ENCODE measurements around the gene GBP7.
"Not testable (repeated sequence)": the region's sequence is repeated elsewhere in the genome, so short reads cannot be mapped to it uniquely, and the experiment has no call there.

The GBP7 gene

DNA sequence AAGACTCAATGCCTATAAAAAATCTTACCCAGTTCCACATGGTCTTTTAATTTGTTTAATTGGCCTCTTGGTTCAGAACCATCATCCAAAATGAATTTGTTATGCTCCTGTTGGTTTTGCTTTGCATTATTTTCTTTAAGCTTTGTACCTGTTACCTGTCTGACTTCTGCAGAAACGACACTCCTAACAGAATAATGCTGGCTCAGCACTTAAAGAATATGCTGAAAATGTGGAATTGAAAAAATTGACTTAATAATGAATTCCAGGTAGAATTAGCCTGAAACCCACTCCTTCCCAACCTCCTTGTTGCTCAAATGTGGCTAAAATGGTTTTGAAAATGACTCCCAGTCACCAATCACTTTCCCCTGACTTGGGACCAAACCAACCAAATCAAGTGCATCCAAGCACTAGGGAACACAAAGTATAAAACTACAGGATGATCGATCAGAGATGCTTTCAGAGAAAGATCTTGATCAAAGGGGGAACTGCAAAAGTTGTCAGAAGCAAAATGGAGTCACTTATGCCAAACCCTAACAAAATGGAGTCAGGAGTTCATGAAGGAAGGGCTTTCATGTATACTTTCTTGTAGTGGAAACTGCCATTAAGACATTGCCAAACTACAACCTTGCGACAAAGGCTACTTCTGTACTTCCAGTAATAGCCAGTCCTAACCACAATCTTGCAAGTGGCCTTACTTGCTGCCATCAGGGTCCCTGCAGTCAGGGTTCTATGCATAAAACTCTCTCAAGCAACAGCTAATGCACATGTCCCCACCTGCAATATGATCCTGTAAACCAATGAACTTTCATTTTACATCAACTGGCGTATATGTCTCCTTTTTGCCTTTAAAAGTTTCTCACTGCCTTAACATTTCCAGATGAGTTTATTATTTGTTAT, 5.4 kb downstream of the GBP7 start:
- DNase-seq = no peak

GRCh38 chr1:89169166-89169565, 6.6 kb downstream of the GBP7 start:
- no peak for DNase-seq

GRCh38 chr1:89167590-89168230, 8.1 kb downstream of the GBP7 start:
- DNase-seq = no peak

DNA sequence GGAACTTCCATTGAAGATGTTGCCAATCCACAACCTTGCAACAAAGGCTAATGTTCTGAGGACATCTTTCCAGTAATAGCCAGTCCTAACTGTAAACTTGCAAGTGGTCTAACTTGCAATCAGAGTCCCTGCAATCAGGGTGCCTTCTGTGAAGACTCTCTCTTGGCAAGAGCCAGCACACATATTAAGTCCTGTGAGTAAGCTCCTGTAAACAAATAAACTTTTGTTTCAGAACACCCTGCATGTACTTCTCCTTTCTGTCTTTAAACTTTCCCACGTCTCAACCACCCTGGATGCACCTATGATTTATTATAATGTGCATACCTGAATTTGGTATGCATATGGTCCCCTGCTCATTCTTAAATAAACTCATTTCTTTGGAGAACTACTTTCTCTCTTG, 9.1 kb downstream of the GBP7 start:
- no peak for DNase-seq

- DNase-seq = no peak
These were observed 10.0 kb downstream of the GBP7 start for GRCh38 chr1:89165811-89166210.

GRCh38 chr1:89151047-89151446, 24.8 kb downstream of the GBP7 start:
- DNase-seq = no peak

GRCh38 chr1:89149976-89150375, 25.8 kb downstream of the GBP7 start:
- no peak for DNase-seq

GRCh38 chr1:89149229-89149628, 26.6 kb downstream of the GBP7 start:
- no peak for DNase-seq

GRCh38 chr1:89147678-89148658, 27.8 kb downstream of the GBP7 start:
- no peak for DNase-seq

DNA sequence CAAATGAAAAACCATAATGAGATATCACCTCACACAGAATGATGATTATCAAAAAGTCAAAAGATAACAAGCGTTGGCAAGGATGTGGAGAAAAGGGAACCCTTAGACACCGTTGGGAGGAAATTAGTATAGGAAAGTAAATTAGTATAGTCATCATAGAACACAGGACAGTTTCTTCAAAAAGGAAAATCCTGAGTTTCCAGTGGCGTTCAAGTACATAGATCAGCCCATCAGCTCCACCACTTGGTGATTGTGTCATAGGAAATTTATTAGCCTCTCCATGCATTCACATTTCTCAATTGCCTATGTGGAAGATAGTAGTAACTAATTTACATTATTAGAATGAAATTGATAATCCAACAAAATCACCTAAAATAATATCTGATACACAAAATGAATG, 29.1 kb downstream of the GBP7 start:
- no peak for DNase-seq

DNA sequence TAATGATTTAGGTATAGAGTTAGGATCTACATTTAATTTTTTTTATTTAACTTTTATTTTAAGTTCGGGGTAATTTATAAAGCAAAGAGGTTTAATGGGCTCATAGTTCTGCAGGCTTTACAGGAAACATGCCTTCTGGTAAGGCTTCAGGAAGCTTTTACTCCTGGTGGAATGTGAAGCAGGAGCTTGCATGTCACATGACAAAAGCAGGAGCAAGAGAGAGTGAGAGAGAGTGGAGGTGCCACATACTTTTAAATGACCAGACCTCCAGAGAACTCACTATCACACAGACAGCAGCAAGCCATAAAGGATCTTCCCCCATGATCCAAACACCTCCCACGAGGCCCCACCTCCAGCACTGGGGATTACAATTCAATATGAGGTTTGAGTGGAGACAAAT, 32.3 kb downstream of the GBP7 start:
- no peak for DNase-seq

DNA sequence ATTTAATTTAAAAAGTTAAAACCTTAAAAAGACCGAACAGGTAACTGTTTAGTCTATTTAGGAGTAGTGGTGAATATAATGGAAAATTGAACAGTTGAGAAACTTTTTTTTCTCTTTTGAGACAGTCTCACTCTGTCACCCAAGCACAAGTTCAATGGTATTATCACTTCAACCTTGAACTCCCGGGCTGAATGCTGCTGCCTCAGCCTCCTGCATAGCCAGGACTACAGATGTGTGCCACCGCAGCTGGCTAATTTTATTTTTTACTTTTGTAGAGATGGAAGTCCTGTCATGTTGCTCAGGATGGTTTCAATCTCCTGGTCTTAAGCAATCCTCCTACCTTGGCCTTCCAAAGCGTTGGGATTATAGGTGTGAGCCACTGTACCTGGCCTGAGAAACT, 33.6 kb downstream of the GBP7 start:
- no peak for DNase-seq

- no peak for DNase-seq
These were observed 42.1 kb downstream of the GBP7 start for GRCh38 chr1:89133747-89134146.

DNA sequence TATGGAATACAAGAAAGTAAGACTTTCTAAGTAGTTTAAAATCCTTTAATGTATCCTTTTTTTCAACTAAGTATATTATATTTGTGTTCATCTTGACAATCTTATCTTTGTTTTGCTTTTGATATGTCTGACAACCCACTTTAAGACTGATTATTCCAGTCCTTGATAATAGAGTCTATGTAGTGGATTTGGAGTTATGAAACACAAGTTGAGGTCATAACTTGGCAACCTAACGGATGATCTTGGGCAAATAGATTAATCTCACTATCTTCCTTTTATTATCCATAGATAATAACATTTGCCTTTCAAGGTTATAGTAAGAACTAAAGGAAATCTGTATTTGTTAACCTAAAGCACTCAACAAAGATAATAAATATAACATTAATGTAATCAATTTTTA, 45.1 kb downstream of the GBP7 start:
- no peak for DNase-seq

DNA sequence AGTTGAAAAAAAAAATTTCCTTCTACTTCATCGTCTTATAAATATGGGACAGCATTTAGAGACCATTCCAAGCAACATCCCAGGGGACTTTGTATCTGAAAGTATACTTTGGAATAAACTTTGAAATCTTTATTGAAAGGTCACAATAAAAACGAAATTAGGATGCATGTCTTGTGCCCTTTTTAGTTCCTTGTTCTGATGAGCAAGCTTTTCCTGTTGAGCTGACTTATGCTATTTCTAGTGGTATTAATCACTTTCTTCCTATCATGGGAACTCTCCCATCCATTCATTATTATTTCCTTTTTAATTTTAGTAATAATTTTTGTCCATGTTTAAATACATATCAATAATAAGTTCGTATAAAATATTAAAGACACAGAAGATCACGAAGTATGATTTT, 45.9 kb downstream of the GBP7 start:
- no peak for DNase-seq

DNA sequence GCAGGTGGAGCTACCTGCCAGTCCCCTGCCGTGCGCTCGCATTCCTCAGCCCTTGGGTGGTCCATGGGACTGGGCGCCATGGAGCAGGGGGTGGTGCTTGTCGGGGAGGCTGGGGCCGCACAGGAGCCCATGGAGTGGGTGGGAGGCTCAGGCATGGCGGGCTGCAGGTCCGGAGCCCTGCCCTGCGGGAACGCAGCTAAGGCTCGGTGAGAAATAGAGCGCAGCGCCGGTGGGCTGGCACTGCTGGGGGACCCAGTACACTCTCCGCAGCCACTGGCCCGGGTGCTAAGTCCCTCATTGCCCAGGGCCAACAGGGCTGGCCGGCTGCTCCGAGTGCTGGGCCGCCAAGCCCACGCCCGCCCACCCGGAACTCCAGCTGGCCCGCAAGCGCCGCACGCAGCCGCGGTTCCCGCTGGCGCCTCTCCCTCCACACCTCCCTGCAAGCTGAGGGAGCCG, 47.8 kb downstream of the GBP7 start:
- DNase-seq = not testable (repeated sequence)

DNA sequence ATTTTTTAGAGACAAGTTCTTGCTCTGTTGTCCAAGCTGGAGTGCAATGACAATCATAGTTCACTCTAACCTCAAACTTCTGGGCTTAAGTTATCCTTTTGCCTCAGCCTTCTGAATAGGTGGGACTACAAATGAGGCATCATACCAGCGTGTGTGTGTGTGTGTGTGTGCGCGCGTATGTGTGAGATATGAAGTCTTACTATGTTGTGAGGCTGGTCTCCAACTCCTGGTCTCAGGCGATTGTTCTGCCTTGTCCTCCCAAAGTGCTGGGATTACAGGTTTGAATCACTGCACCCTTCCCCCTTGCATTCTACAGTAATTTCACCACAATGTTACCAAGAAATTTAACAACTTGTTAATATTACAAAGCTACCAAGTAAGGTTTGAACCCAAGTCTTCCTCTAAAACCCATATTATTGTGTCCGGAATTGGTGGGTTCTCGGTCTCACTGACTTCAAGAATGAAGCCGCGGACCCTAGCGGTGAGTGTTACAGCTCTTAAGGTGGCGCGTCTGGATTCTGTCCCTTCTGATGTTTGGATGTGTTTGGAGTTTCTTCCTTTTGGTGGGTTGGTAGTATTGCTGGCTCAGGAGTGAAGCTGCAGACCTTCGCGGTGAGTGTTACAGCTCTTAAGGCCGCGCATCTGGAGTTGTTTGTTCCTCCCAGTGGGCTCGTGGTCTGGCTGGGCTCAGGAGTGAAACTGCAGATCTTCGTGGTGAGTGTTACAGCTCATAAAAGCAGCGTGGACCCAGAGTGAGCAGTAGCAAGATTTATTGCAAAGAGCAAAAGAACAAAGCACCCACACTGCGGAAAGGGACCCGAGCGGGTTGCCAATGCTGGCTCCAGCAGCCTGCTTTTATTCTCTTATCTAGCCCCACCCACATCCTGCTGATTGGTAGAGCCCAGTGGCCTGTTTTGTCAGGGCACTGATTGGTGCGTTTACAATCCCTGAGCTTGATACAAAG, 48.9 kb downstream of the GBP7 start:
- DNase-seq = not testable (repeated sequence)

DNA sequence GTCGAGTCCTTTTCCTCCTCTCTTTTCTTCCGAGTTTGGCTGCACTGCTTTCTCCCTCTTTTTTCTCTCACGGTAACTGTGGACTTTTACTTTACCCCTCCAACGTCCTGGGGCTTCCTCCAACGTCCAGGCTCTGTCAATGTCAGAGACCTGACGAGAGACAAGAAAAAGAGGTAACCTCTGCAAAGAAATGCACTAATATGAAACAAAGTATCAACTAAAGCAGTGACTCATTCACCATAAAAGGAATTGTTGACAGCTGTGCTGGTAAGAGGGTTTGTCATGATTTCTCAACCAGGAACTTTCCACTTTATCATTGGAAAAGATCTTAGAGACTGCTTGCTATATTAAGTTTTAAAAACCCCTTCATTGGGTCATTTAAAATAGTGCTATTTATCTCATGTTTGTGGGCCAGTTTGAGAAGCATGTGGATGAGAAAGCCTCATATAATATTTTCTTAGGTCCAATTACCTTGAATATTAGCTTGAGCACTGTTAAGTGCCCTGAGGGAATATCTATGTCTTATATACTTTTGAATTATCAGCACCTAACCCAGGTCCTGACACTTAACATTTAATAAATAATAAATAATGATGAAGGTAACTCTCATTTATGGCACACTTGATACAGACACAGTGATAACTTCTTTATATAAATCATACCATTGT, 49.8 kb downstream of the GBP7 start, which contains the start of gene GBP2:
TSS of gene GBP2 (minus strand) at position 202 of the 668 bp plus-strand sequence. CDS start 4,148 bp downstream, outside the sequence.
- DNase-seq = peak; percentile 22

DNA sequence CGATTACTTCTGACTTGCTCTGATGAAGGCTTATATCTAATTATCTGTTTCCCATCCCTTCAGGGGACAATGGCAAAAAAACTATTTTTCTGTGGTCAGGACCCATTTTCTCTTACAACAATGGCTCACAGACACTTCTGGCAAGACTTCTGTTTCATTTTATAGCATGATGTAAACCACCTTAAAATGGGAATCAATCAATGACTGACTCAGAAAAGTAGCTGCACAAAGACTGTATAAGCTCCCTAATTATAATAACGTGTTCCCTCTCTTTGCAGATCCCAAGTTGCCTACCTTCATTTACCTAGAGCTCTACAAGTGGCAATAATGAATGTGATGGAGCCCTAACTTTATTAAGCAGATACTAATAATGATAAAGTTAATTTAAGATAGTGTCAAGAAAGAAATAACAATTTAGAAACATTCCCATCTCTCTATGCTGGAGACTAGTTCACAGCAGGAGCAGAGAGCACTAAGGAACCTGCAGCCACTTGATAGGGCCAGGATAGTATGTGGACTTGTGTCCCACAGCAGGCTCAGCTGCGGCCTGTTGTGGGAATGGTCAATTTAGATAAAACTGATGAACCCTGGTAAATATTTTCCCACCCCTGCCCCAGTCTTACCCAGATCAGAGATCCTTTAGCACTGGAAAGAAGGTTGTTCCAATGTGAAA, 50.4 kb downstream of the GBP7 start:
- no peak for DNase-seq

DNA sequence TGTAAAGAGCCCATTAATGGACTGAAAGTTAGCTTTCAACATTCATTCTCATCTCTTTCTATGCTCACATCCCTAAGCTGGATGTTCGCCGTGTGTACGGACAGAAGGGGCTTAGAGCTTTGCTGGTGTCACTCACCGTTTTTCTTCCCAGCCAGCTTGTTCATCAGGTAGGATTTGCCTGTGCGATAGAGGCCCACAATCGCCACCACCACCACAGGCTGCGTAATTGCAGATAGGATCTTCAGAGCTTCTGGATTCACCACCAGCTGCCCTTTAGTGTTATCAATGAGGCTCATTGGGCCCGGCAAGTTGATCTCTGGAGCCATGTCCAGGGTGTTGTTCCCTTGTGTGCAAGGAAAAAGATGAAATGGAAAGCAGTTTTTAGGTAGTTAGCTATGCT, 54.2 kb downstream of the GBP7 start:
- DNase-seq = no peak

- no peak for DNase-seq
These were observed 61.1 kb downstream of the GBP7 start for GRCh38 chr1:89114662-89115061.
